HG03442 (cell line): ENCODE results near the gene ZDHHC11B.
"Not testable (repeated sequence)": the region's sequence is repeated elsewhere in the genome, so short reads cannot be mapped to it uniquely, and the experiment has no call there.

Experiments used
- ATAC-seq: cut with Tn5 transposase; IDR thresholded peaks from one replicate; pipeline ENCODE4 v1.9.1; 2021; ENCODE audit warnings: mild to moderate bottlenecking, moderate library complexity; ENCODE audit not compliant: unreplicated experiment

Gene ZDHHC11B, protein sequence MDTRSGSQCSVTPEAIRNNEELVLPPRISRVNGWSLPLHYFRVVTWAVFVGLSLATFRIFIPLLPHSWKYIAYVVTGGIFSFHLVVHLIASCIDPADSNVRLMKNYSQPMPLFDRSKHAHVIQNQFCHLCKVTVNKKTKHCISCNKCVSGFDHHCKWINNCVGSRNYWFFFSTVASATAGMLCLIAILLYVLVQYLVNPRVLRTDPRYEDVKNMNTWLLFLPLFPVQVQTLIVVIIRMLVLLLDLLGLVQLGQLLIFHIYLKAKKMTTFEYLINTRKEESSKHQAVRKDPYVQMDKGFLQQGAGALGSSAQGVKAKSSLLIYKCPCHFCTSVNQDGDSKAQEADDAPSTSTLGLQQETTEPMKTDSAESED

GRCh38 chr5:784428-785177, at the start of gene ZDHHC11B:
Gene ZDHHC11B (minus strand): TSS chr5:784729. CDS start chr5:766919, 17,810 bp downstream.
- peak; percentile 57 for ATAC-seq

DNA sequence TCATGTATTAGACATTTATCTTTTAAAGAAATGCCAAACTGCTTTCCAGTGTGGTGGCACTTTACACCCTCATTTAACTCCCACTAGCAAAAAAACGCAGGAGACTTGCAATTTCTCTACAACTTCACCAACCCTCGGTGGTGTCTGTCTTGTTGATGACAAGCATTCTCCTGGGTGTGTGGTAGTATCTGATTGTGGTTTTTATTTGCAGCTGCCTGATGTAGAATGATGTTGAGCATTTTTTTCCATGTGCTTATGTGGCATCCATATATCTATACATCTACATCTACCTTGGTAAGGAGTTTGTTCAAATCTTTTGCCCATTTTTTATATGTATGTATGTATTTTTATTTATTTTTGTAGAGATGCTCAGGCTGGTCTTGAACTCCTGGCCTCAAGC, 49.5 kb upstream of the ZDHHC11B start:
- not testable (repeated sequence) for ATAC-seq

- ATAC-seq, result not testable (repeated sequence)
Measured at GRCh38 chr5:828194-828593, 43.7 kb upstream of the ZDHHC11B start.

DNA sequence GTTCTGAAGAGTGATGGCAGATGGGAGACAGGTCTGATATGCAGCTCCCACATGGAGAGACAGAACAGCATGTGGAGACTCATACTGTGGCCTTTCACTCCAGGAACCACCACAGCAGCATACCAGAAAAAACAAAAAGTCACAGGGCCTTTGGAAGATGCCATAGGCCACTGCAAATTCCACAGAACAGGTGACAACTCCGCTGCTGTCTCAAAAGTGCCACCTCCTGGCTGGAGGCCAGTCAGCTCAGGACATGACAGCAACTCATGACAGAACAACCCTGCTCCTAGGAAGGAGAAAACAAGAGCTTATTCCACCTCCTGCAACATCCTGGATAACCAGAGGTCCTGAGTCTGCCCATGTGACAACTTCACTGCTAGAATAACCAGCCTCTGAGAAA, 41.0 kb upstream of the ZDHHC11B start:
- ATAC-seq, result not testable (repeated sequence)

- ATAC-seq, result no peak
Measured at GRCh38 chr5:821504-821903, 37.0 kb upstream of the ZDHHC11B start.

DNA sequence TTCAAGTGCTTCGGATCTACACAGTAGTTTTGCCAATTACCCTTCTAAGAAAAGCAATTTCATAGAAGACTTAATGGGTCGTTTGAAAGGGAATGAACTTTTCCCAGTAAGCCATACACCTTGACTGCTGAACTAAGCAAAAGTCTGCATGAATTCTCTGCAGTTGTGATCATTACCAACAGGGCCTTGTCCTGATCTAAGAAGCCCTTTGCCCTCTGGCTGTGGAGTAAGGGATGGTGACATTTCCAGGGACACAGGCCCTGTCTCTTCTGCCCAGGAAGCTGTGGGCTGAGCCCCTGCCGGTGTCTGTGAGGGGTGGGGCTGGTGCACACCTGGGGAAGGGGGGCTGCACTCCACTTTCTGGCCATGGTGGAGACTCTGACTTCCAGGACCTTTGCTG, 35.7 kb upstream of the ZDHHC11B start:
- no peak for ATAC-seq

DNA sequence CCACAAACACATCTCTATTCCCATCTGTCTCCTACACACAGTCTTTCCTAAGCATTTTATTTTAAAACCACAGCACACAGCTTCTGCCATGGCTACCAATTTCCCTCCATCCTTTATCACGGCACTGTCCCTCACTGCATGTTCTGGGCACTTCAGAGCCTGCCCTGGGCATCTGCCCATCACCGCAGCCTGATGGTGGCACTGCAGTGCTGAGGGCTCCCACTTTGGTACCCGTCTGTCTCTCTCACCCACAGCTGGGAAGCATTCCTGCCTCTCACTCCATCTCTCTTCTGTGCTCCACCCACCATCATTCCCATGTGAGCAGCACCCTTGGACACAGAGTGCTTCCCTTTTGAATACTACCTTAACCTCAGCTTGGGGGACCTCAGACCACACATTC, 34.5 kb upstream of the ZDHHC11B start:
- ATAC-seq, result no peak

GRCh38 chr5:816176-816575, 31.6 kb upstream of the ZDHHC11B start:
- ATAC-seq, result no peak

- ATAC-seq, result no peak
Measured at GRCh38 chr5:815449-815848, 30.9 kb upstream of the ZDHHC11B start.

DNA sequence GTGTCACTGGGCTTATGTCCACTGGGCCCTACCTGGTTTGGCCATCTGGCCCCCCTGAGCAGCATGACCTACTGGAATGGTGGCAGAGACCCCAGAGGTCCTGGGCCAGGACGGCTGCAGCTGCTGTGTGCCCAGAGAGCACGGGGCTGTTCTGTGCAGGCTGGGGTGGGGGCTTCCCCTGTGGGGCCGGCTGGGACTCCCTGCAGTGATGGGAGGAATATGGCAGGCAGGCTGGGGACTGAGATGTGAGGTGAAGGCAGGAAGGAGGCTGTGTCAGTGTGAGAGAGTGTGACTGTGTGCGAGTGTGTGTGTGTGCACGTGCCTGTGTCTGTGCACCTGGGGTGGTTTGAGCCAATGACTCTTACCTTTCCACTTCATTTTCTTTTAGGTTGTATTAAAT, 29.0 kb upstream of the ZDHHC11B start:
- ATAC-seq, result not testable (repeated sequence)

- ATAC-seq, result not testable (repeated sequence)
Measured at GRCh38 chr5:811384-811783, 26.9 kb upstream of the ZDHHC11B start.

DNA sequence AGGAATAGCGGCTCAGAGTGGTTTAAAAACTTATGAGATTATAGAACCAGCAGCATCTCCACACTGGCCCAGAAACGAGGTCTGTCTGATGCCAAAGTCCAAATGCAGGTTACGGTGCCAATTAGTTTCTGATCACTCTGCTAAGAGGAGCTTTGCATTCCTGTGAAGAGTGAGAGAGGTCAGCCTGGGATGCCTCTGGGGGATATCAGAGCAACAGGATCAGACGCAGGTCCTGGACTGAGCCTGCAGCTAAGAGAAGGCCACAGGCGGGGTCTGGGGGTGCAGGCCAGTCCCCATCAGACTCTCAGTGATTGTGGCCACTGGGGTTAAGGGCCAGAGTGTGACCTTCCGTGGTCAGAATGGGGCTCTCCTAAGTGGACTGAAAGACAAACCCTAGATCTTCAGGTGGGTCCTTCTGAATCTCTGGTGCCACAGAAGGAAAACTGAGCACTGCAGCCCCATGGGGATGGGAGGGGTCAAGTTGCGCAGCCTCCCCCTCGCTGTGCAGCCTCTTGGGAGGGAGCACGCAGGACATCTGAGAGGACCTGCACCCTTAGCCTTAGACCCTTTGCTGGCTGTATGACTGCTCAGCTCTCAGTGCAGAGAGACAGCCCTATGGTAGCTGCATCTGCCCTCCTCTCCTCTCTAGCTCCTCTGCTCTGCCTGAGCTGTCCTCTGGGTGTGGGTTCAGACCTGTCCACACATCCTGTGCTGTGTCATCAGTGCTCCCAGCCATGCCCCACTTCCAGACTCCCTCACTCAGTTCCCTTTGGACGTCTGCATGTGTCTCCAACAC, 23.4 kb upstream of the ZDHHC11B start:
- not testable (repeated sequence) for ATAC-seq

- ATAC-seq, result no peak
Measured at GRCh38 chr5:801472-801871, 16.9 kb upstream of the ZDHHC11B start.

DNA sequence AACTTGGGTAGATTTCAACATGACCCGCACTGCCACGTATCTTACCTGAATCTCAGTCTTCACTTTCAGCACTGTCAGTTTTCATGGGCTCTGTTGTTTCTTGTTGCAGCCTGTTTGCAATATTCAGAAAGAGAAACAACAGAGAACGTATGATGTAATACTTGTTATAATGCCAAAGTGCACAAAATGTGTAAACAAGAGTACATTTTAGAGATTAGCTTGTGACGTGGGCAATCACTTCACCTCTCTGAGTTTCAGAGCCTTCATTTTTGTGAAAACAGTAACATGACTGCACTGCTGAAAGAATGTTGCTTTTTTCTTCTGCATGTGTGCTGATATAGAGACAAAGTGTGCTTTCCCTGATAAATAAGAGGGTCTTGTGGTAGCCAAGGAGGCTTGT, 16.5 kb upstream of the ZDHHC11B start:
- not testable (repeated sequence) for ATAC-seq

GRCh38 chr5:798505-799138, 14.1 kb upstream of the ZDHHC11B start:
- not testable (repeated sequence) for ATAC-seq

DNA sequence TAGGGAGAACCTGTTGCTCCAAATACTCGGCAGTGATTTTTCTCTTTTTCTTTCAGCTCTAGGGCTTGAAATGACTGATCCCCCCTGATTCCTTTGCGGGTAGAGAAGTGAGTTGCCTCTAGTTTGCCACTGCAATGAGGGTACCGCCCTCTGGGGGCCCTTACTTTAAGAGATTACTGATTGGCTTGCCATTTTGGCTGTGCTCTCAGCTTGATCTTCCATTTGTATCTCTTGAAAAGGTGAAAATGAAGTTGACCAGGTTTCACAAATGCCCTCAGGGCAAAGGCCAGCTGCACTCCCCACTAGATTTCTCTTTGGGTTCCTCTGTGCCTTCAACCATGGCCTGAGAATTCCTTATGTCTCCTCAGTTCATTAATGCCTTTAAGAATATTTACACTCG, 13.5 kb upstream of the ZDHHC11B start:
- ATAC-seq, result not testable (repeated sequence)

GRCh38 chr5:795873-796272, 11.3 kb upstream of the ZDHHC11B start:
- ATAC-seq, result not testable (repeated sequence)

DNA sequence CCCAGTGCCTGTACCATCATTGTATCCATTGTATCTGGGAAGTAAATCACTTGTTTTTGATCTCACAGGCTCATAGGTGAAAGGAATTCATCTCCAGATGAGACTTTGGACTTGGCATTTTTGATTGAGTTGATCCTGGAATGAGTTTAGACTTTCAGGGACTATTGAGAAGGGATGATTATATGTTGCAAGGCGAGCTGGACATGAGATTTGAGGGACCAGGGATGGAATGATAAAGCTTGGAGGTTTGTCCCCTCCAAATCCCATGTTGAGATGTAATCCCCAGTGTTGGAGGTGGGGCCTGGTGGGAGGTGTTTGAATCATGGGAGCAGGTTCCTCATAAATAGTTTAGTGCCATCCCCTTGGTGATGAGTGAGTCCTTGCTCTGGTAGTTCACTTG, 10.4 kb upstream of the ZDHHC11B start:
- ATAC-seq, result not testable (repeated sequence)

DNA sequence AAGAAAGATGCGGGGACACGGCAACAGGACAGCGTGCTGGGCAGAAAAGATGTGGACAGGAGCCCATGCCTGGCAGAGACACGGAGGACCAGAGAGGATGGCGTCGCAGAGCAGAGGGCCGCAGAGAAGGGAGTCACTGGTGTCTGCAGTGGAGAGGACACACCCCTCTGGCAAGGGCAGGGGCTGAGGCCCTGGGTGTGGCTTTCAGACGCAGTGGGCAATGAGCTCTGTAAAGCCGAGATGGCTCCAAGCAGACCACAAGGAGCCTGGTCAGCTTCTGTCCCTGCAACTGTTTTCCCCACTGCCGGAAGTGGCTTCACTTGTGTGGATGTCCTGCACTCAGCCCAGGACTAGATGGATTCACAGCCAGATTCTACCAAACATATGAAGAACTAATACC, 4.2 kb upstream of the ZDHHC11B start:
- not testable (repeated sequence) for ATAC-seq

DNA sequence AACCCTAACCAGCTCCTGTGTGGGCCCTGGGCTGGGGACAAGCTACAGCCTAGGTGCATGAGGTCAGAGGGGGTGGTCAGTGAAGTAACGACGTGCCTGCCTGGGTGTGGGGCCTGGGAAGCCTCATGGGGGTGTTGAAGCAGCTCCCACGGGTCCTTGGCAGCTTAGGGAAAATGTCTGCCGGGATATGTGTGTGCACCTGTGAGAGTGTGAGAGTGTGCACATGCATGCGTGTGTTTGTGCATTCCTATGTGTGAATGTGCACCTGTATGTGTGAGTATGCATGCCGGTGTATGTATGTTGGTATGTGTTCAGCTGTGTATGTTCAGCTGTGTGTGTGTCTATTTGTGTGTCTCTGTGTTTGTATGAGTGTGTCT, 3.3 kb upstream of the ZDHHC11B start:
- not testable (repeated sequence) for ATAC-seq
